H9 (cell line): ENCODE results near the gene CA7. TPM values are rescaled to one million over a fixed set of nuclear protein-coding genes. Genes with fewer than 3 reads are reported as not detected.

ENCODE experiments used
- DNase-seq: peaks from one replicate; pipeline ENCODE4 v3.0.0-alpha.2; 2017
- H2AFZ ChIP-seq: one replicate; pipeline ENCODE4 v1.6.1; 2013; ENCODE audit warnings: mild to moderate bottlenecking, low read length, control low read depth, moderate library complexity
- H2AK5ac ChIP-seq: 2 replicates; pipeline ENCODE4 v1.6.1; 2013; ENCODE audit warnings: low read length, control low read depth, mixed read lengths; ENCODE audit not compliant: insufficient read length
- H2BK120ac ChIP-seq: one replicate; pipeline ENCODE4 v1.6.1; 2013; ENCODE audit warnings: low read depth, mild to moderate bottlenecking, low read length, control low read depth, inconsistent platforms; ENCODE audit not compliant: poor library complexity, severe bottlenecking
- H2BK12ac ChIP-seq: 2 replicates; pipeline ENCODE4 v1.6.1; 2013; ENCODE audit warnings: low read length, control low read depth, mixed read lengths, low read depth; ENCODE audit not compliant: insufficient read length
- H2BK15ac ChIP-seq: 2 replicates; pipeline ENCODE4 v1.6.1; 2013; ENCODE audit warnings: low read depth, low read length, control low read depth
- H2BK20ac ChIP-seq: one replicate; pipeline ENCODE4 v1.6.1; 2013; ENCODE audit warnings: low read depth, mild to moderate bottlenecking, low read length, control low read depth, inconsistent platforms; ENCODE audit not compliant: poor library complexity, severe bottlenecking
- H2BK5ac ChIP-seq: 2 replicates; pipeline ENCODE4 v1.6.1; 2013; ENCODE audit warnings: low read length, control low read depth, mixed read lengths; ENCODE audit not compliant: insufficient read length
- H3K14ac ChIP-seq: 2 replicates; pipeline ENCODE4 v1.6.1; 2013; ENCODE audit warnings: low read length, control low read depth; ENCODE audit not compliant: insufficient read depth
- H3K18ac ChIP-seq: 2 replicates; pipeline ENCODE4 v1.6.1; 2013; ENCODE audit warnings: low read depth, mild to moderate bottlenecking, mixed read lengths, low read length, control low read depth; ENCODE audit not compliant: insufficient read length
- H3K23ac ChIP-seq: 2 replicates; pipeline ENCODE4 v1.6.1; 2013; ENCODE audit warnings: low read length, control low read depth, mixed read lengths, low read depth; ENCODE audit not compliant: insufficient read length
- H3K23me2 ChIP-seq: 2 replicates; pipeline ENCODE4 v1.6.1; 2013; ENCODE audit warnings: low read depth, mild to moderate bottlenecking, mixed read lengths, low read length, control low read depth; ENCODE audit not compliant: insufficient read length, poor library complexity, severe bottlenecking
- H3K27ac ChIP-seq: 2 replicates; pipeline ENCODE4 v1.5.1; 2013; ENCODE audit warnings: low read length, control low read depth, mixed read lengths, low read depth; ENCODE audit not compliant: insufficient read length
- H3K27me3 ChIP-seq: 2 replicates; pipeline ENCODE4 v1.6.1; 2013; ENCODE audit warnings: low read length, control low read depth, inconsistent platforms; ENCODE audit not compliant: insufficient read depth
- H3K4ac ChIP-seq: 2 replicates; pipeline ENCODE4 v1.6.1; 2013; ENCODE audit warnings: low read depth, mild to moderate bottlenecking, control low read depth, inconsistent platforms, low read length, moderate library complexity
- H3K4me1 ChIP-seq: 2 replicates; pipeline ENCODE4 v1.6.1; 2013; ENCODE audit warnings: low read length, control low read depth, inconsistent platforms; ENCODE audit not compliant: insufficient read depth
- H3K4me2 ChIP-seq: 2 replicates; pipeline ENCODE4 v1.6.1; 2013; ENCODE audit warnings: low read length, control low read depth, mixed read lengths; ENCODE audit not compliant: insufficient read length, insufficient read depth
- H3K56ac ChIP-seq: 2 replicates; pipeline ENCODE4 v1.6.1; 2013; ENCODE audit warnings: low read depth, mild to moderate bottlenecking, mixed read lengths, low read length, control low read depth; ENCODE audit not compliant: insufficient read length
- H3K79me1 ChIP-seq: 2 replicates; pipeline ENCODE4 v1.6.1; 2013; ENCODE audit warnings: low read depth, mild to moderate bottlenecking, moderate library complexity, low read length, control low read depth, inconsistent platforms; ENCODE audit not compliant: insufficient read depth, poor library complexity, severe bottlenecking
- H3K79me2 ChIP-seq: 2 replicates; pipeline ENCODE4 v1.6.1; 2013; ENCODE audit warnings: low read length, control low read depth, inconsistent platforms; ENCODE audit not compliant: insufficient read depth
- H3K9ac ChIP-seq: 2 replicates; pipeline ENCODE4 v1.6.1; 2013; ENCODE audit warnings: low read length, control low read depth, mixed read lengths; ENCODE audit not compliant: insufficient read length; ENCODE audit errors: extremely low read depth
- H3K9me3 ChIP-seq: one replicate; pipeline ENCODE4 v1.6.1; 2013; ENCODE audit warnings: low read depth, low read length, inconsistent platforms; ENCODE audit not compliant: control insufficient read depth
- H3T11ph ChIP-seq: one replicate; pipeline ENCODE4 v1.6.1; 2013; ENCODE audit warnings: mild to moderate bottlenecking, low read length, control low read depth, inconsistent platforms
- H4K20me1 ChIP-seq: one replicate; pipeline ENCODE4 v1.6.1; 2013; ENCODE audit not compliant: control insufficient read depth, insufficient read length, insufficient read depth
- H4K5ac ChIP-seq: 2 replicates; pipeline ENCODE4 v1.6.1; 2013; ENCODE audit warnings: low read depth, mild to moderate bottlenecking, mixed read lengths, low read length, control low read depth; ENCODE audit not compliant: insufficient read length
- H4K8ac ChIP-seq: replicated peaks from 2 replicates; pipeline ENCODE4 v1.6.1; 2013; ENCODE audit warnings: low read length, control low read depth, mixed read lengths, low read depth; ENCODE audit not compliant: insufficient read length
- H4K91ac ChIP-seq: 2 replicates; pipeline ENCODE4 v1.6.1; 2013; ENCODE audit warnings: low read depth, mild to moderate bottlenecking, moderate library complexity, mixed read lengths, low read length, control low read depth; ENCODE audit not compliant: insufficient read length
- H3K27ac Mint-ChIP-seq, 3 experiments: 2 replicates in 2 of 3; 3 replicates in 1 of 3; pipeline ENCODE4 v1.8.0; 2020 to 2021; ENCODE audit warnings: mixed read lengths in 3 of 3, mild to moderate bottlenecking in 1 of 3, moderate library complexity in 1 of 3
- H3K27me3 Mint-ChIP-seq: 2 replicates; pipeline ENCODE4 v1.8.0; 2021; ENCODE audit warnings: low read depth, mild to moderate bottlenecking, moderate library complexity, mixed read lengths
- H3K36me3 Mint-ChIP-seq, 3 experiments: 2 replicates in 2 of 3; 3 replicates in 1 of 3; pipeline ENCODE4 v1.8.0; 2020 to 2021; ENCODE audit warnings: low read depth in 3 of 3, mixed read lengths in 3 of 3; ENCODE audit not compliant: insufficient read depth in 1 of 3
- H3K4me1 Mint-ChIP-seq, 2 experiments: 2 replicates each; pipeline ENCODE4 v1.8.0; 2020; ENCODE audit warnings: mixed read lengths in 2 of 2
- H3K4me3 Mint-ChIP-seq, 2 experiments: 2 replicates in 1 of 2; 3 replicates in 1 of 2; pipeline ENCODE4 v1.8.0; 2020 to 2021; ENCODE audit warnings: mild to moderate bottlenecking in 2 of 2, mixed read lengths in 2 of 2, moderate library complexity in 1 of 2
- H3K9me3 Mint-ChIP-seq, 2 experiments: 2 replicates in 1 of 2; 3 replicates in 1 of 2; pipeline ENCODE4 v1.8.0; 2020; ENCODE audit warnings: mild to moderate bottlenecking in 2 of 2, mixed read lengths in 2 of 2, moderate library complexity in 1 of 2
- WGBS: extraction: QIAGEN DNeasy Blood & Tissue Kit; methylation state at CpG from one replicate; pipeline ENCODE4 v1.1.7; 2013; ENCODE audit warnings: missing lambda C conversion rate, low lambda C conversion rate, mixed read lengths; ENCODE audit not compliant: insufficient read length; ENCODE audit errors: extremely low coverage; 5-methylcytosine and 5-hydroxymethylcytosine counted together
- total RNA-seq: library from RNA; stranded (reverse); gene quantifications from 2 replicates; pipeline ENCODE4 v1.2.1, GENCODE V29; 2021
- TF ChIP-seq, protein P1 (sequence below): fragments of 200-600 bp; sonication (generic); conservative IDR thresholded peaks from 3 replicates; pipeline ENCODE4 v1.8.0; 2021; ENCODE audit warnings: antibody characterized with exemption, mild to moderate bottlenecking

The CA7 gene
- total RNA-seq, 1 experiment from 2014 or later, result 0.81 TPM

DNA sequence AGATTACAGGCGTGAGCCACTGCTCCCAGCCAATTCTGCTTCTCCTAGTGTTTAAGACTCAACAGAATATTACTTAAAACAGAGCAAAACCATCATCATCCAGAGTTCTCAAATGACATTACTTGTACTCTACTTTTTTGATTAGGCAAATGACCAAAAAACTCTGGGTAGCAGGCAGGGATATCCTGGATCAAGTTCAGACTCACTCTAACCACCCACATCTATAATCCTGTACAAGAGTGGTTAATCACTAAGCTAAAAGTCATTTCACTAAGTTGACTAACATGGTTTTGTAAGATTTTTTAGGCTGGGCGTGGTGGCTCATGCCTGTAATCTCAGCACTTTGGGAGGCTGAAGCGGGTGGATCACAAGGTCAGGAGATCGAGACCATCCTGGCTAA lies 20.2 kb upstream of the CA7 start:
- peaks cover 1% of the 10 kb centered on the region; the same call in 1 of the 2 replicates for H3K79me2 ChIP-seq
- H3K9me3 ChIP-seq, result no peaks in the 10 kb centered on the region
- Mint-ChIP-seq H3K4me1 (peaks cover 2% of the 10 kb centered on the region in 2 experiments), H3K27me3 (no peaks in the 10 kb centered on the region), H3K27ac (no peak overlapping the region), H3K9me3 (no peaks in the 10 kb centered on the region), H3K4me3 (no peak overlapping the region), H3K36me3 (peaks cover 51 to 79% (median 74%) of the 10 kb centered on the region in 3 experiments)
- H4K8ac ChIP-seq, result no peak overlapping the region
- no peaks in the 10 kb centered on the region for H3K4me1 ChIP-seq
- H3K4me2 ChIP-seq, result no peak overlapping the region
- no peak overlapping the region for H3K18ac ChIP-seq
- no peak overlapping the region for H3K4ac ChIP-seq
- no peak overlapping the region for H3T11ph ChIP-seq
- no peak for DNase-seq
- H3K56ac ChIP-seq, result no peak overlapping the region
- no peaks in the 10 kb centered on the region for H3K27me3 ChIP-seq
- H2AFZ ChIP-seq, result no peak overlapping the region
- peaks cover 4% of the 10 kb centered on the region for H3K79me1 ChIP-seq
- H2BK120ac ChIP-seq, result no peak overlapping the region
- no peak overlapping the region for H2BK12ac ChIP-seq
- H2BK5ac ChIP-seq, result no peak overlapping the region
- no peak overlapping the region for H2BK20ac ChIP-seq
- H2BK15ac ChIP-seq, result no peak overlapping the region
- TF ChIP-seq, protein P1, sequence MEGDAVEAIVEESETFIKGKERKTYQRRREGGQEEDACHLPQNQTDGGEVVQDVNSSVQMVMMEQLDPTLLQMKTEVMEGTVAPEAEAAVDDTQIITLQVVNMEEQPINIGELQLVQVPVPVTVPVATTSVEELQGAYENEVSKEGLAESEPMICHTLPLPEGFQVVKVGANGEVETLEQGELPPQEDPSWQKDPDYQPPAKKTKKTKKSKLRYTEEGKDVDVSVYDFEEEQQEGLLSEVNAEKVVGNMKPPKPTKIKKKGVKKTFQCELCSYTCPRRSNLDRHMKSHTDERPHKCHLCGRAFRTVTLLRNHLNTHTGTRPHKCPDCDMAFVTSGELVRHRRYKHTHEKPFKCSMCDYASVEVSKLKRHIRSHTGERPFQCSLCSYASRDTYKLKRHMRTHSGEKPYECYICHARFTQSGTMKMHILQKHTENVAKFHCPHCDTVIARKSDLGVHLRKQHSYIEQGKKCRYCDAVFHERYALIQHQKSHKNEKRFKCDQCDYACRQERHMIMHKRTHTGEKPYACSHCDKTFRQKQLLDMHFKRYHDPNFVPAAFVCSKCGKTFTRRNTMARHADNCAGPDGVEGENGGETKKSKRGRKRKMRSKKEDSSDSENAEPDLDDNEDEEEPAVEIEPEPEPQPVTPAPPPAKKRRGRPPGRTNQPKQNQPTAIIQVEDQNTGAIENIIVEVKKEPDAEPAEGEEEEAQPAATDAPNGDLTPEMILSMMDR, result no peak
- H3K9ac ChIP-seq, result no peak overlapping the region
- H4K20me1 ChIP-seq, result no peaks in the 10 kb centered on the region
- H3K27ac ChIP-seq, result no peak overlapping the region
- no peak overlapping the region for H3K14ac ChIP-seq
- H4K91ac ChIP-seq, result no peak overlapping the region
- H3K23me2 ChIP-seq, result no peaks in the 10 kb centered on the region
- no peak overlapping the region for H3K23ac ChIP-seq
- no CpG with 5 or more reads among the region's 4 CpGs for WGBS
- no peak overlapping the region for H4K5ac ChIP-seq
- H2AK5ac ChIP-seq, result no peak overlapping the region
